Lower leg skin (tissue), 3 donors: ENCODE measurements around the gene ZNF25.

Source experiments
- POLR2A ChIP-seq, 2 donors: fragments of 450-650 bp; IDR thresholded peaks; one replicate each; pipeline ENCODE4 v1.6.1; 2016 to 2017; ENCODE audit warnings: antibody characterized with exemption in 2 of 2, mild to moderate bottlenecking in 1 of 2, moderate library complexity in 1 of 2
- TF ChIP-seq, protein P1 (sequence below), 3 donors: fragments of 450-650 bp; IDR thresholded peaks; one replicate each; pipeline ENCODE4 v1.5.1; 2016; ENCODE audit warnings: antibody characterized with exemption in 3 of 3, mild to moderate bottlenecking in 3 of 3, moderate library complexity in 2 of 3

DNA sequence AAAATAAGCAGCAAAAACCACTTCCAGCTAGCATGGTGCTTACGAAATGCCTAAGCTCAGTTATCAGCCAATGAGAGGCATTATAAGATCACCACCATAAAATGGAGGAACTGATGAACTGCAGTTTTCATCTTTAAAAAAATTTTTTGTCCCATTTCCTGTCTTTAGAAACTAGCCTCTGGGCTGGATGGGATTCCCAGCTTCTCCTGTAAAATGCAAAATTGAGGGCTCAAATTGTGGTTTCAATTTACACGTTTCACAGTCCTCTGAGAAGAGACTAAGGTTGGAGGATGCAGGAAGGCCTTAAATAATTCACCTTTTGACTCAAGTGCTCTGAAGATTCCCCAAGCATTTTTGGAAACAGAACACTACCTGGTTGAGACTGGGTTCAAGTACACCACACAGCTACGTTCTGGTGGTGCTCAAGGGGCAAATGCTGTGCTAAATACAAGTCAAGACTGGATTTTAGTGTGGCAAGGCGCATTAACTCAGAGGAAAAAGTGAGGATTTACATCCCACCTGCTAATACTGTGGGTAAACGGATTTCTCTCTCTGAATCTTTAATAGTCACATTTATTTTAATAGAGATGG, 951 bp downstream of the ZNF25 start:
- TF ChIP-seq, protein P1, sequence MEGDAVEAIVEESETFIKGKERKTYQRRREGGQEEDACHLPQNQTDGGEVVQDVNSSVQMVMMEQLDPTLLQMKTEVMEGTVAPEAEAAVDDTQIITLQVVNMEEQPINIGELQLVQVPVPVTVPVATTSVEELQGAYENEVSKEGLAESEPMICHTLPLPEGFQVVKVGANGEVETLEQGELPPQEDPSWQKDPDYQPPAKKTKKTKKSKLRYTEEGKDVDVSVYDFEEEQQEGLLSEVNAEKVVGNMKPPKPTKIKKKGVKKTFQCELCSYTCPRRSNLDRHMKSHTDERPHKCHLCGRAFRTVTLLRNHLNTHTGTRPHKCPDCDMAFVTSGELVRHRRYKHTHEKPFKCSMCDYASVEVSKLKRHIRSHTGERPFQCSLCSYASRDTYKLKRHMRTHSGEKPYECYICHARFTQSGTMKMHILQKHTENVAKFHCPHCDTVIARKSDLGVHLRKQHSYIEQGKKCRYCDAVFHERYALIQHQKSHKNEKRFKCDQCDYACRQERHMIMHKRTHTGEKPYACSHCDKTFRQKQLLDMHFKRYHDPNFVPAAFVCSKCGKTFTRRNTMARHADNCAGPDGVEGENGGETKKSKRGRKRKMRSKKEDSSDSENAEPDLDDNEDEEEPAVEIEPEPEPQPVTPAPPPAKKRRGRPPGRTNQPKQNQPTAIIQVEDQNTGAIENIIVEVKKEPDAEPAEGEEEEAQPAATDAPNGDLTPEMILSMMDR (IDR thresholded peaks at IDR 0.05): no peak
- TF ChIP-seq POLR2A (IDR thresholded peaks at IDR 0.05): no peak
